ENCODE results near the gene PRSS57.
"Not testable (repeated sequence)": the region's sequence is repeated elsewhere in the genome, so short reads cannot be mapped to it uniquely, and the experiment has no call there.

The PRSS57 gene

GRCh38 chr19:666985-667573 lies 28.2 kb downstream of the PRSS57 start:
- DNase-seq = not testable (repeated sequence)

GRCh38 chr19:664913-665443 lies 30.3 kb downstream of the PRSS57 start:
- peak; percentile 62 for DNase-seq

DNA sequence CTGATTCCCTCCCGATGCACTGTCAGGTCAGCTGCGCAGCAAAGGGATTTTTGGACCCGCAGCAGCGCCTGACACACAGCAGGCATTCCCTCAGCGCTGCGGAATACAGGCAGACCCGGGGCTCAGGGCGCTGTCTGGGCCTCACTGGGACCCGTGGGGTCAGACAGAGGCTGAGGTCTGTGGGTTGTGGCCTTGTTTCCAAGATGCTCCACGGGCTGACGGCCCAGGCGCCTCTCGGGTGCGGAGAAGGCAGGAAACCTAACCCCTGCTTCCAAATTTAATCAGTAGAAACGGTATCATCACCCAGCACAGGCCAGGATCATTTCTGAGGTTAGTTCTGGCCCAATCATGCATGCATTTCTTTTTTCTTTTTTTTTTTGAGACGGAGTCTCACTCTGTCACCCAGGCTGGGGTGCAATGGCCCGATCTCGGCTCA lies 31.6 kb downstream of the PRSS57 start:
- no peak for DNase-seq

DNA sequence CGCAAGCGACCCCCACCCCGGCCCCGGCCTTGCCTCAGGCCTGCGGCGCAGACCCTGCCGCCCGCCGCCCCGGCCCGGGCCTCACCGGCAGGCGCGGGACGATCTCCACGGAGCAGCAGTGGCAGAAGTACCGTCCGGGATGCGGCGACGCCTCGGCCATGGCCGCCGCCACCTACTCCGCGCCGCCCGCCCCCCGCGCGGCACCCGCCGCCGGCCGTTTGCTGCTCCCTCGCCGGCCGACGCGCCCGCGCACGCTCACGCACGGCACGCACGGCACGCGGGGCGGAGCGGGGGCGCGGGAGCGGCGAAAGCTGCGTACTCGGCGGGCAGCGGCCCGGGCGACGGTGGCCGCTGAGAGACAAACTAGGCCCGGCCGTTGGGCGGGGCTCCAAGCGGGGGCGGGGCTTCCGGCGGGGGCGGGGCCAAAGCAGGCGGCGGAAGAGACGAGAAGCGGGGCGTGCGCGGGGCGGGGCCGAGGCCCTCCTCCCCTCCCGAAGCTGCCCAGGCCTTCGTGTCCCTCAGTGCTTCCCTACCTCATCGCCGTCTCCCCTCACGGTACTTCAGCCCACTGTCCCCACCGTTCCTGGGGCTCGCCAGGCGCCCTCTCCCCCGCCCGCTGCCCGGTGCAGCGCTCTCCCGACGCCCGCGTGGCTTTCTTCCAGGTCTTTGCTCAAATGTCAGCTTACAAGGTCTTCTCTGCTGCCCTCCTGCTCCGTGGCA lies 32.1 kb downstream of the PRSS57 start, which contains the start of gene RNF126:
TSS of gene RNF126 (minus strand) at position 253 of the 720 bp plus-strand sequence. CDS start at position 160, 93 bp downstream.
- peak; percentile 84 for DNase-seq

GRCh38 chr19:662207-662961 lies 32.9 kb downstream of the PRSS57 start:
- DNase-seq = no peak

- no peak for DNase-seq
These were observed 33.6 kb downstream of the PRSS57 start for GRCh38 chr19:661427-662196.

GRCh38 chr19:660793-661426 lies 34.3 kb downstream of the PRSS57 start:
- DNase-seq = no peak

GRCh38 chr19:658916-659839 lies 36.1 kb downstream of the PRSS57 start:
- no peak for DNase-seq

GRCh38 chr19:658059-658839 lies 37.0 kb downstream of the PRSS57 start:
- DNase-seq = no peak

DNA sequence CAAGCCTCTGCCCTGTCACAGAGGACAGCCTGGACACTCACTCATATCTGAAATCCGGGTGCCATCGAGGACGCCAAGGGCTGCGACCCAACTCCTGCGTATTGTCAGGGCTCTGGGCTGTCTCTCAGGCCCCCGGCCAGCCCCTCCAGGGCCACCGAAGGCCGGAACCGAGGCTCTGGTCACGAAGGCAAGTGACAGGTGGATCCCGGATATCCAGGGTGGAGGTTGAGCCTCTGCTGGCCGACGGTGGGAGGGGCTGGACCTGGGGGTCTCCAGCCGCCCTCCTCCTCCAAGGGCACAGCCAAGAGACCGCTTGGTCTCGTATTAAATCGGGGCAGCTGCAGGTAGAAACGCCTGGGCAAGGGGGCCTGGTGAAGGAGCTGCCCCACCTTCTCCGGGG lies 37.6 kb downstream of the PRSS57 start:
- no peak for DNase-seq

GRCh38 chr19:656751-657559 lies 38.3 kb downstream of the PRSS57 start:
- DNase-seq = no peak

GRCh38 chr19:655691-656090 lies 39.6 kb downstream of the PRSS57 start:
- DNase-seq = no peak

DNA sequence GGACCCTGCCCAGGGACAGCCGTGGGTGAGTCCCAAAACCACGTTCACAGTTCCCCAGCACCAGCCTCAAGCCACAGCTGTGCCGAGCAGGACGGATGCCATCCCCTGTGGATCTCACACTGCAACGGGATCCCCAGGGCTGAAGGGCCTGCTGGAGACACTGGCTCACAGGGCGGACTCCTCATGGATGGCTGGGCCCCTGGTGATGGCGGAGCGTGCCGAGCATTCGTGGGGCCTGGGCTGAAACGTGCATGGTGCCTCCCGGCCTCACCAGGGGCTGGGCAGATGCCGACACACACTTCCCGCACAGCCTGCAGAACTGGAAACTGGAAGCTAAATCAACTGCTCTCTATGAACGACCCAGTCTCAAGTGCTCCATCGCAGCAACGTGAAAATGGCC lies 41.8 kb downstream of the PRSS57 start:
- DNase-seq = no peak

GRCh38 chr19:652467-653389 lies 42.5 kb downstream of the PRSS57 start:
- no peak for DNase-seq

DNA sequence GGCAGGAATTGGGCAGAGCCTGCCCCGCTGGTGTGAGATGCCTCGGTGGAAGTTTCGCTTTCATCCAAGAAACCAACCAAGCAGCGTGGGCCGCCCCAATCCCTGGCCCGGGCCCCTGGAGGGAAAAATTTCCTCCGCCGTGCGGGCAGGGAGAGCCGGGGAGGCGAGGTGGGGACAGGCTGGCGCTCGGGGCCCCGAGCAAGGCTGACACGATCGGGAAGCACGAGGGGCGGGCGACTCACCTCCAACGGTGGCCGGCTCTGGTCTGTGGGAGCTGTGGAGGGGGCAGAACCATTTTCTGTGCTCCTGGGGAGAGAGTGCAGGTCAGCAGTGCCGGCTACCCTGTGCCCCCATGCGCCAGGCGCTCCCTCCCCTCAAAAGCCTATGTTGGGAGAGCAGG lies 43.3 kb downstream of the PRSS57 start:
- DNase-seq = no peak

- no peak for DNase-seq
These were observed 44.0 kb downstream of the PRSS57 start for GRCh38 chr19:651114-651818.

DNA sequence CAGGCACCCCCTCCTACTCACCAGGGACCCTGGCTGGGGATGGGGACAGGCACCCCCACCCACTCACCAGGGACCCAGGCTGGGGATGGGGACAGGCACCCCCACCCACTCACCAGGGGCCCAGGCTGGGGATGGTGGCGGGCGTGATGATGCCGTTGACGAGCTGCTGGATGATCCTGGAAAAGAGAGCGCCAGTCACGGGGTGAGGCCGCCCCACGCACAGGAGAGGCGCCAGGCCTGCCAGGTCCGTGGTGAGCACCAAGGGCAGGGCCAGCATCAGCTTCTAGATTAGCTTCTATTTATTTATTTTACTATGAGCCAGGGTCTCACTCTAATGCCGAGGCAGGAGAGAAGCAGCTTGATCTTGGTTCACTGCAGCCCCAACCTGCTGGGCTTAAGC lies 45.1 kb downstream of the PRSS57 start:
- DNase-seq = no peak
